H9 (cell line): ENCODE data around the gene RSAD1. TPM values are rescaled to one million over a fixed set of nuclear protein-coding genes. Genes with fewer than 3 reads are reported as not detected.

Source experiments
- DNase-seq: peaks from one replicate; pipeline ENCODE4 v3.0.0-alpha.2; 2017
- H2AFZ ChIP-seq: one replicate; pipeline ENCODE4 v1.6.1; 2013; ENCODE audit warnings: mild to moderate bottlenecking, low read length, control low read depth, moderate library complexity
- H2AK5ac ChIP-seq: 2 replicates; pipeline ENCODE4 v1.6.1; 2013; ENCODE audit warnings: low read length, control low read depth, mixed read lengths; ENCODE audit not compliant: insufficient read length
- H2BK120ac ChIP-seq: one replicate; pipeline ENCODE4 v1.6.1; 2013; ENCODE audit warnings: low read depth, mild to moderate bottlenecking, low read length, control low read depth, inconsistent platforms; ENCODE audit not compliant: poor library complexity, severe bottlenecking
- H2BK12ac ChIP-seq: 2 replicates; pipeline ENCODE4 v1.6.1; 2013; ENCODE audit warnings: low read length, control low read depth, mixed read lengths, low read depth; ENCODE audit not compliant: insufficient read length
- H2BK15ac ChIP-seq: 2 replicates; pipeline ENCODE4 v1.6.1; 2013; ENCODE audit warnings: low read depth, low read length, control low read depth
- H2BK20ac ChIP-seq: one replicate; pipeline ENCODE4 v1.6.1; 2013; ENCODE audit warnings: low read depth, mild to moderate bottlenecking, low read length, control low read depth, inconsistent platforms; ENCODE audit not compliant: poor library complexity, severe bottlenecking
- H2BK5ac ChIP-seq: 2 replicates; pipeline ENCODE4 v1.6.1; 2013; ENCODE audit warnings: low read length, control low read depth, mixed read lengths; ENCODE audit not compliant: insufficient read length
- H3K14ac ChIP-seq: 2 replicates; pipeline ENCODE4 v1.6.1; 2013; ENCODE audit warnings: low read length, control low read depth; ENCODE audit not compliant: insufficient read depth
- H3K18ac ChIP-seq: 2 replicates; pipeline ENCODE4 v1.6.1; 2013; ENCODE audit warnings: low read depth, mild to moderate bottlenecking, mixed read lengths, low read length, control low read depth; ENCODE audit not compliant: insufficient read length
- H3K23ac ChIP-seq: 2 replicates; pipeline ENCODE4 v1.6.1; 2013; ENCODE audit warnings: low read length, control low read depth, mixed read lengths, low read depth; ENCODE audit not compliant: insufficient read length
- H3K23me2 ChIP-seq: 2 replicates; pipeline ENCODE4 v1.6.1; 2013; ENCODE audit warnings: low read depth, mild to moderate bottlenecking, mixed read lengths, low read length, control low read depth; ENCODE audit not compliant: insufficient read length, poor library complexity, severe bottlenecking
- H3K27ac ChIP-seq: 2 replicates; pipeline ENCODE4 v1.5.1; 2013; ENCODE audit warnings: low read length, control low read depth, mixed read lengths, low read depth; ENCODE audit not compliant: insufficient read length
- H3K27me3 ChIP-seq: 2 replicates; pipeline ENCODE4 v1.6.1; 2013; ENCODE audit warnings: low read length, control low read depth, inconsistent platforms; ENCODE audit not compliant: insufficient read depth
- H3K4ac ChIP-seq: 2 replicates; pipeline ENCODE4 v1.6.1; 2013; ENCODE audit warnings: low read depth, mild to moderate bottlenecking, control low read depth, inconsistent platforms, low read length, moderate library complexity
- H3K4me1 ChIP-seq: 2 replicates; pipeline ENCODE4 v1.6.1; 2013; ENCODE audit warnings: low read length, control low read depth, inconsistent platforms; ENCODE audit not compliant: insufficient read depth
- H3K4me2 ChIP-seq: 2 replicates; pipeline ENCODE4 v1.6.1; 2013; ENCODE audit warnings: low read length, control low read depth, mixed read lengths; ENCODE audit not compliant: insufficient read length, insufficient read depth
- H3K56ac ChIP-seq: 2 replicates; pipeline ENCODE4 v1.6.1; 2013; ENCODE audit warnings: low read depth, mild to moderate bottlenecking, mixed read lengths, low read length, control low read depth; ENCODE audit not compliant: insufficient read length
- H3K79me1 ChIP-seq: 2 replicates; pipeline ENCODE4 v1.6.1; 2013; ENCODE audit warnings: low read depth, mild to moderate bottlenecking, moderate library complexity, low read length, control low read depth, inconsistent platforms; ENCODE audit not compliant: insufficient read depth, poor library complexity, severe bottlenecking
- H3K79me2 ChIP-seq: 2 replicates; pipeline ENCODE4 v1.6.1; 2013; ENCODE audit warnings: low read length, control low read depth, inconsistent platforms; ENCODE audit not compliant: insufficient read depth
- H3K9ac ChIP-seq: 2 replicates; pipeline ENCODE4 v1.6.1; 2013; ENCODE audit warnings: low read length, control low read depth, mixed read lengths; ENCODE audit not compliant: insufficient read length; ENCODE audit errors: extremely low read depth
- H3K9me3 ChIP-seq: one replicate; pipeline ENCODE4 v1.6.1; 2013; ENCODE audit warnings: low read depth, low read length, inconsistent platforms; ENCODE audit not compliant: control insufficient read depth
- H3T11ph ChIP-seq: one replicate; pipeline ENCODE4 v1.6.1; 2013; ENCODE audit warnings: mild to moderate bottlenecking, low read length, control low read depth, inconsistent platforms
- H4K20me1 ChIP-seq: one replicate; pipeline ENCODE4 v1.6.1; 2013; ENCODE audit not compliant: control insufficient read depth, insufficient read length, insufficient read depth
- H4K5ac ChIP-seq: 2 replicates; pipeline ENCODE4 v1.6.1; 2013; ENCODE audit warnings: low read depth, mild to moderate bottlenecking, mixed read lengths, low read length, control low read depth; ENCODE audit not compliant: insufficient read length
- H4K8ac ChIP-seq: replicated peaks from 2 replicates; pipeline ENCODE4 v1.6.1; 2013; ENCODE audit warnings: low read length, control low read depth, mixed read lengths, low read depth; ENCODE audit not compliant: insufficient read length
- H4K91ac ChIP-seq: 2 replicates; pipeline ENCODE4 v1.6.1; 2013; ENCODE audit warnings: low read depth, mild to moderate bottlenecking, moderate library complexity, mixed read lengths, low read length, control low read depth; ENCODE audit not compliant: insufficient read length
- H3K27ac Mint-ChIP-seq, 3 experiments: 2 replicates in 2 of 3; 3 replicates in 1 of 3; pipeline ENCODE4 v1.8.0; 2020 to 2021; ENCODE audit warnings: mixed read lengths in 3 of 3, mild to moderate bottlenecking in 1 of 3, moderate library complexity in 1 of 3
- H3K27me3 Mint-ChIP-seq: 2 replicates; pipeline ENCODE4 v1.8.0; 2021; ENCODE audit warnings: low read depth, mild to moderate bottlenecking, moderate library complexity, mixed read lengths
- H3K36me3 Mint-ChIP-seq, 3 experiments: 2 replicates in 2 of 3; 3 replicates in 1 of 3; pipeline ENCODE4 v1.8.0; 2020 to 2021; ENCODE audit warnings: low read depth in 3 of 3, mixed read lengths in 3 of 3; ENCODE audit not compliant: insufficient read depth in 1 of 3
- H3K4me1 Mint-ChIP-seq, 2 experiments: 2 replicates each; pipeline ENCODE4 v1.8.0; 2020; ENCODE audit warnings: mixed read lengths in 2 of 2
- H3K4me3 Mint-ChIP-seq, 2 experiments: 2 replicates in 1 of 2; 3 replicates in 1 of 2; pipeline ENCODE4 v1.8.0; 2020 to 2021; ENCODE audit warnings: mild to moderate bottlenecking in 2 of 2, mixed read lengths in 2 of 2, moderate library complexity in 1 of 2
- H3K9me3 Mint-ChIP-seq, 2 experiments: 2 replicates in 1 of 2; 3 replicates in 1 of 2; pipeline ENCODE4 v1.8.0; 2020; ENCODE audit warnings: mild to moderate bottlenecking in 2 of 2, mixed read lengths in 2 of 2, moderate library complexity in 1 of 2
- CTCF ChIP-seq: fragments of 200-600 bp; sonication (generic); conservative IDR thresholded peaks from 3 replicates; pipeline ENCODE4 v1.8.0; 2021; ENCODE audit warnings: antibody characterized with exemption, mild to moderate bottlenecking
- WGBS: extraction: QIAGEN DNeasy Blood & Tissue Kit; methylation state at CpG from one replicate; pipeline ENCODE4 v1.1.7; 2013; ENCODE audit warnings: missing lambda C conversion rate, low lambda C conversion rate, mixed read lengths; ENCODE audit not compliant: insufficient read length; ENCODE audit errors: extremely low coverage; 5-methylcytosine and 5-hydroxymethylcytosine counted together
- total RNA-seq: library from RNA; stranded (reverse); gene quantifications from 2 replicates; pipeline ENCODE4 v1.2.1, GENCODE V29; 2021

RSAD1 gene
- total RNA-seq, 1 experiment from 2014 or later: 27.9 TPM

- Histone ChIP-seq H2BK12ac (no peak overlapping the region), H3K79me2 (no peaks in the 10 kb centered on the region), H4K20me1 (no peaks in the 10 kb centered on the region), H3K4me1 (peaks cover 3% of the 10 kb centered on the region; the same call in 1 of the 2 replicates), H3K18ac (no peak overlapping the region), H2BK20ac (no peak overlapping the region), H4K8ac (no peak overlapping the region), H3K27me3 (peaks cover 12% of the 10 kb centered on the region; the same call in 1 of the 2 replicates), H2BK120ac (no peak overlapping the region), H2BK5ac (no peak overlapping the region), H3K56ac (no peak overlapping the region), H3K23ac (no peak overlapping the region), H3K4ac (no peak overlapping the region), H3K9me3 (no peaks in the 10 kb centered on the region), H4K5ac (no peak overlapping the region), H3T11ph (no peak overlapping the region), H2AK5ac (no peak overlapping the region), H2BK15ac (no peak overlapping the region), H3K9ac (no peak overlapping the region), H3K23me2 (peaks cover 2% of the 10 kb centered on the region), H3K79me1 (no peaks in the 10 kb centered on the region), H3K27ac (no peak overlapping the region), H4K91ac (no peak overlapping the region), H3K14ac (no peak overlapping the region), H2AFZ (no peak overlapping the region), H3K4me2 (no peak overlapping the region)
- Mint-ChIP-seq H3K4me3 (no peak overlapping the region), H3K4me1 (peaks cover 16 to 28% of the 10 kb centered on the region in 2 experiments), H3K27ac (no peak overlapping the region), H3K27me3 (peaks cover 36% of the 10 kb centered on the region), H3K9me3 (no peaks in the 10 kb centered on the region), H3K36me3 (peaks cover 0 to 4% (median 2%) of the 10 kb centered on the region in 3 experiments; a peak in 4 of 7 replicates)
- WGBS: no CpG with 5 or more reads among the region's 9 CpGs
- no peak for TF ChIP-seq CTCF
- DNase-seq: no peak
These were observed 12.1 kb upstream of the RSAD1 start for GRCh38 chr17:50466371-50467113.
